Uterus (tissue), 4 donors: Measurements from ENCODE around the gene RTP5. TPM values are rescaled to one million over a fixed set of nuclear protein-coding genes. Genes with fewer than 3 reads are reported as not detected.

Source experiments
- DNase-seq, 2 donors: peaks; one replicate each; pipeline ENCODE4 v3.0.0-alpha.2; 2019 to 2020
- H3K27ac ChIP-seq, 2 donors: fragments of 200-600 bp; sonication (generic); 1 replicate in 1 of 2; 2 replicates in 1 of 2; pipeline ENCODE4 v1.5.1; 2016 to 2018
- H3K27me3 ChIP-seq, 2 donors: fragments of 200-600 bp; sonication (generic); one replicate each; pipeline ENCODE4 v1.5.1; 2018 to 2019; ENCODE audit warnings: control low read depth in 1 of 2
- H3K36me3 ChIP-seq, 2 donors: fragments of 200-600 bp; sonication (generic); one replicate each; pipeline ENCODE4 v1.5.1; 2019; ENCODE audit warnings: control low read depth in 1 of 2
- H3K4me1 ChIP-seq, 2 donors: fragments of 200-600 bp; sonication (generic); one replicate each; pipeline ENCODE4 v1.5.1; 2018 to 2019; ENCODE audit warnings: control low read depth in 1 of 2
- H3K4me3 ChIP-seq, 2 donors: fragments of 200-600 bp; sonication (generic); 1 replicate in 1 of 2; 2 replicates in 1 of 2; pipeline ENCODE4 v1.5.1; 2018 to 2019; ENCODE audit warnings: mild to moderate bottlenecking in 1 of 2
- H3K9me3 ChIP-seq, 2 donors: fragments of 200-600 bp; sonication (generic); one replicate each; pipeline ENCODE4 v1.5.1; 2019; ENCODE audit warnings: control low read depth in 1 of 2
- POLR2A ChIP-seq, 2 donors: fragments of 450-650 bp; IDR thresholded peaks; one replicate each; pipeline ENCODE4 v1.6.1; 2016; ENCODE audit warnings: antibody characterized with exemption in 2 of 2, mild to moderate bottlenecking in 1 of 2, moderate library complexity in 1 of 2
- intact Hi-C: fragments of 100-400 bp; cut with DNase I; formaldehyde crosslinking; loops from one replicate; pipeline ENCODE4 v1.15.1; 2023; ENCODE audit warnings: low total_unique reads
- total RNA-seq, 4 donors: library from RNA; depleted of rRNA in 3 of 4; stranded (reverse); fragments of >200 nt in 3 of 4; gene quantifications; one replicate each; pipeline versions ENCODE4 v1.1.0 to v1.2.4, GENCODE V29; 2014 to 2023
- TF ChIP-seq, protein P1 (sequence below), 4 experiments: fragments of 200-600 bp in 2 of 4; fragments of 450-650 bp in 2 of 4; sonication (generic) in 2 of 4; IDR thresholded peaks; one replicate each; pipeline ENCODE4 v1.5.1; 2016 to 2019; ENCODE audit warnings: antibody characterized with exemption in 4 of 4, mild to moderate bottlenecking in 2 of 4, moderate library complexity in 1 of 4
- donor health status: DM: yes; HTN: yes; CAD: no.

RTP5 gene
- total RNA-seq, 4 donors from 2014 or later: 0.15 TPM; not detected in 3

DNA sequence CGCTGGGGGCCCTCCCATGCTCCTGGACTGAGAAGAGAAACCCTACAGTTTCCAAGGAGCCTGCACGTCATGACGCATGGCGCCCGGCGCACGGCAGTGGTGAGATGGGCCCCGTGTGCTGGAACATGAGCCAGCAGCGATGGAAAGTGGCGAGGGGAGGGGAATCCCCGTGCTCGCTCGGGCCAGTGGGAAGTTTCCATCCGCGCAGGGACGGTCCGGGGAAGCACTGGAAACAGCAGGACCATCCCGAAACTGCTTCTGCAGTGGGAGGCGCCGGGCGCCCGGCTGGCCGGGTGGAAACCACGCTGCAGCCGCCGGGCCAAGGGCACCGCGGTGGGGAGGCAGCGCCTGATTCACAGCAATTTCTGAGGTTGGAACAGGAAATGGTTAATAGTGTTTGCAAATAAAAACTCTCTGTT lies 6.0 kb upstream of the RTP5 start:
- Histone ChIP-seq H3K27me3 (peaks cover 0 to 10% of the 10 kb centered on the region in 2 donors), H3K27ac (peak overlapping the region in 1 of 2 donors; percentile 19), H3K9me3 (no peaks in the 10 kb centered on the region), H3K4me1 (peaks cover 0 to 20% of the 10 kb centered on the region in 2 donors), H3K36me3 (no peaks in the 10 kb centered on the region), H3K4me3 (no peak overlapping the region)
- DNase-seq: peak; percentile 62 to 76
- intact Hi-C loops: no loop called here
- no peak for TF ChIP-seq POLR2A (IDR thresholded peaks at IDR 0.05)
- TF ChIP-seq, protein P1, sequence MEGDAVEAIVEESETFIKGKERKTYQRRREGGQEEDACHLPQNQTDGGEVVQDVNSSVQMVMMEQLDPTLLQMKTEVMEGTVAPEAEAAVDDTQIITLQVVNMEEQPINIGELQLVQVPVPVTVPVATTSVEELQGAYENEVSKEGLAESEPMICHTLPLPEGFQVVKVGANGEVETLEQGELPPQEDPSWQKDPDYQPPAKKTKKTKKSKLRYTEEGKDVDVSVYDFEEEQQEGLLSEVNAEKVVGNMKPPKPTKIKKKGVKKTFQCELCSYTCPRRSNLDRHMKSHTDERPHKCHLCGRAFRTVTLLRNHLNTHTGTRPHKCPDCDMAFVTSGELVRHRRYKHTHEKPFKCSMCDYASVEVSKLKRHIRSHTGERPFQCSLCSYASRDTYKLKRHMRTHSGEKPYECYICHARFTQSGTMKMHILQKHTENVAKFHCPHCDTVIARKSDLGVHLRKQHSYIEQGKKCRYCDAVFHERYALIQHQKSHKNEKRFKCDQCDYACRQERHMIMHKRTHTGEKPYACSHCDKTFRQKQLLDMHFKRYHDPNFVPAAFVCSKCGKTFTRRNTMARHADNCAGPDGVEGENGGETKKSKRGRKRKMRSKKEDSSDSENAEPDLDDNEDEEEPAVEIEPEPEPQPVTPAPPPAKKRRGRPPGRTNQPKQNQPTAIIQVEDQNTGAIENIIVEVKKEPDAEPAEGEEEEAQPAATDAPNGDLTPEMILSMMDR (IDR thresholded peaks at IDR 0.05): no peak

DNA sequence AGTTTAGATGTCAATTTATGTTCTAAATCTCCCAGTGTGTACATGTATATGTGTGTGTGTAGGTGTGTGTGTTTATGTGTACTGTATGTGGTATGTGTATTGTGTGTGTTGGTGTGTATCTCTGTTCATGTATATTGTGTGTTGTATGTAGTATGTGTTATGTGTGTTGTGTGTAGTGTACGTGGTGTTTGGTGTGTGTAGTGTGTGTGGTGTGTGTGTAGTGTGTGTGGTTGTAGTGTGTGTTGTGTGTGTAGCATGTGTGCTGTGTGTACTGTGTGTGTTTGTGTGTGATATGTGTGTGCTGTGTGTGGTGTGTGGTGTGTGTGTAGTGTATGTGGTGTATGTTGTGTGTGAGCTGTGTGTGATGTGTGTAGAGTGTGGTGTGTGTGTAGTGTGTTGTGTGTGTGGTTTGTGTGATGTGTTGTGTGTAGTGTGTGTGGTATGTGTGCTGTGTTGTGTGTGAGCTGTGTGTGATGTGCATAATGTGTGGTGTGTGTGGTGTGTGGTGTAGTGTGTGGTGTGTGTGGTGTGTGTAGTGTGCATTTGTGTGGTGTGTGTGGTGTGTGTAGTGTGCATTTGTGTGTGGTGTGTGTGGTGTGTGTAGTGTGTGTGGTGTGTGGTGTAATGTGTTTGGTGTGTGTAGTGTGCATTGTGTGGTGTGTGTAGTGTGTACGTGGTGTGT lies 5.2 kb upstream of the RTP5 start:
- H3K4me3 ChIP-seq: no peak overlapping the region
- peaks cover 0 to 15% of the 10 kb centered on the region in 2 donors for H3K4me1 ChIP-seq
- no peak for DNase-seq
- TF ChIP-seq, protein P1 (IDR thresholded peaks at IDR 0.05): no peak
- H3K9me3 ChIP-seq: no peaks in the 10 kb centered on the region
- peaks cover 0 to 10% of the 10 kb centered on the region in 2 donors for H3K27me3 ChIP-seq
- intact Hi-C loops: no loop called here
- H3K36me3 ChIP-seq: no peaks in the 10 kb centered on the region
- H3K27ac ChIP-seq: no peak overlapping the region

DNA sequence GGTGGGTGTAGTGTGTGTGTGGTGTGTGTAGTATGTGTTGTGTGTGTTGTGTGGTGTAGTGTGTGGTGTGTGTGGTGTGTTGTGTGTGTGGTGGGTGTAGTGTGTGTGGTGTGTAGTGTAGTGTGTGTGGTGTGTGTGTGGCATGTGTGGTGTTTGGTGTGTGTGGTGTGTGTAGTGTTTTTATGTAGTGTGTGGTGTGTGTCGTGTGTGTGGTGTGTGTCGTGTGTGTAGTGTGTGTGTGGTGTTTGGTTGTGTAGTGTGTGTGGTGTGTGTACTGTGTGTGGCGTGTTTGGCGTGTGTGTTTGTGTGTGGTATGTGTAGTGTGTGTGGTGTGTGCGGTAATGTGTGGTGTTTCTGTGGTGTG lies 4.7 kb upstream of the RTP5 start:
- peaks cover 0 to 10% of the 10 kb centered on the region in 2 donors for H3K27me3 ChIP-seq
- no peak for TF ChIP-seq POLR2A (IDR thresholded peaks at IDR 0.05)
- TF ChIP-seq, protein P1 (IDR thresholded peaks at IDR 0.05): no peak
- H3K27ac ChIP-seq: no peak overlapping the region
- H3K4me1 ChIP-seq: peaks cover 0 to 12% of the 10 kb centered on the region in 2 donors
- H3K4me3 ChIP-seq: no peak overlapping the region
- DNase-seq: no peak
- no peaks in the 10 kb centered on the region for H3K36me3 ChIP-seq
- no peaks in the 10 kb centered on the region for H3K9me3 ChIP-seq
- intact Hi-C loops: no loop called here

DNA sequence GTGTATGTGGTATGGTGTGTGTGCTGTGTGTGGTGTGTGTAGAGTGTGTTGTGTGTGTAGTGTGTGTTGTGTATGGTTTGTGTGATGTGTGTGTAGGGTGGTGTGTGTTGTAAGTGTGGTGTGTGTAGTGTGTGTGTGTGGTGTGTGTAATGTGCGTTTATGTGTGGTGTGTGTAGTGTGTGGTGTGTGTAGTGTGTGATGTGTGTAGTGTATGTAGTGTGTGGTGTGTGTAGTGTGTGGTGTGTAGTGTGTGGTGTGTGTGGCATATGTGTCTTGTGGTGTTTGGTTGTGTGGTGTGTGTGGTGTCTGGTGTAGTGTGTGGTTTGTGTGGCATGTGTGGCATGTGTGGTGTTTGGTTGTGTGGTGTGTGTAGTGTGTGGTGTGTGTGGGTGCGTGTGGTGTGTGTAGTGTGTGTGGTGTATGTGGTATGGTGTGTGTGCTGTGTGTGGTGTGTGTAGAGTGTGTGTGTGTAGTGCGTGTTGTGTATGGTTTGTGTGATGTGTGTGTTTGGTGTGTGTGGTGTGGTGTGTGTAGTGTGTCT lies 4.0 kb upstream of the RTP5 start:
- H3K27me3 ChIP-seq: peaks cover 0 to 10% of the 10 kb centered on the region in 2 donors
- no peaks in the 10 kb centered on the region for H3K36me3 ChIP-seq
- H3K4me3 ChIP-seq: no peak overlapping the region
- DNase-seq: no peak
- H3K9me3 ChIP-seq: no peaks in the 10 kb centered on the region
- H3K27ac ChIP-seq: no peak overlapping the region
- intact Hi-C loops: no loop called here
- H3K4me1 ChIP-seq: peaks cover 0 to 6% of the 10 kb centered on the region in 2 donors
- TF ChIP-seq POLR2A (IDR thresholded peaks at IDR 0.05): no peak
- TF ChIP-seq, protein P1 (IDR thresholded peaks at IDR 0.05): no peak

DNA sequence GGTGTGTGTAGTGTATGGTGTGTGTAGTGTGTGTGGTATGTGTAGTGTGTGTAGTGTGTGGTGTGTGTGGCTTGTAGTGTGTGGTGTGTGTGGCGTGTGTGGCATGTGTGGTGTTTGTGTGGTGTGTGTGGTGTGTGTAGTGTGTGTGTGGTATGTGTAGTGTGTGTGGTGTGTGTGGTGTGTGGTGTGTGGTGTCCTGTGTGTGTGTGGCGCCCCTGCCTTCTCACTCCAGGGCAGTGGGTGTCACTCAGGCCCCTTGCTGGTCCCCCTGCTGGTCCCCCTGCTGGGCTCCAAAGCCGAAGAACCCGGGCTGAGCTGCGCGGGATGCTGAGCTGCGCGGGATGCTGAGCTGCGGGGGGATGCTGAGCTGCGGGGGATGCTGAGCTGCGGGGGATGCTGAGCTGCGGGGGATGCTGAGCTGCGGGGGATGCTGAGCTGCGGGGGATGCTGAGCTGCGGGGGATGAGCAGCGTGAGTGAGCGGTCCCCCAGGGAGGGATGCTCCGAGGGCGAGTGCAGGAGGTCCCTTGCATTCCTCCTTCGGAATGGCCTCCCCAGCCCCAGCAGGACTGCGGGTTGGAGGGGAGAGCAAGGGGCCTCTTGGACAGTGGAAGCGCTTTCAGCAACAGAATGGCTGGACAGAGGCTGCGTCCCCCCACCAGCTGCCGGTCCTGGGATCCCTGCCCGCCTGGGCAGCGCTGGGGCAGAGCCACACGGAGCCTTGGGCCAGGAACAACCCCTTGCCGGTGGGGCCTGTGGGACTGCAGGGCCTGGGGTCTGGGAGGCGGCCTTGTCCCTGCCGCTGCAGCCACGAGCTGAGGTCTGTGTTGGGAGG lies 3.4 kb upstream of the RTP5 start:
- no peaks in the 10 kb centered on the region for H3K9me3 ChIP-seq
- TF ChIP-seq, protein P1 (IDR thresholded peaks at IDR 0.05): no peak
- TF ChIP-seq POLR2A (IDR thresholded peaks at IDR 0.05): no peak
- no peaks in the 10 kb centered on the region for H3K36me3 ChIP-seq
- H3K4me1 ChIP-seq: peaks cover 0 to 6% of the 10 kb centered on the region in 2 donors
- no peak overlapping the region for H3K4me3 ChIP-seq
- DNase-seq: no peak
- intact Hi-C loops: no loop called here
- peaks cover 0 to 10% of the 10 kb centered on the region in 2 donors for H3K27me3 ChIP-seq
- no peak overlapping the region for H3K27ac ChIP-seq
